ENCODE results near the gene SYT13.

SYT13 gene

GRCh38 chr11:45285930-45286632 lies at the start of gene SYT13:
SYT13 (minus strand) TSS chr11:45286341; CDS start chr11:45286207, 134 bp downstream.
- Histone ChIP-seq H3K9ac (ENCODE audit: low read length) (no peak within 1 kb of the TSS), H3K9me3 (ENCODE audit: insufficient read depth, low read length) (no peaks in the 10 kb centered on the region), H3K4me1 (ENCODE audit: low read length) (no peaks in the 10 kb centered on the region), H3K27ac (ENCODE audit: low read length) (no peak within 1 kb of the TSS), H3K4me2 (ENCODE audit: low read length) (no peak within 1 kb of the TSS), H4K20me1 (ENCODE audit: insufficient read depth, low read length) (no peaks in the 10 kb centered on the region), H3K79me2 (ENCODE audit: low read length) (no peaks in the 10 kb centered on the region), H3K36me3 (replicated peaks; ENCODE audit: low read depth, low read length) (no peaks in the 10 kb centered on the region), H3K4me3 (ENCODE audit: low read length) (no peak within 1 kb of the TSS), H2AFZ (ENCODE audit: low read depth, low read length) (no peak within 1 kb of the TSS), H3K27me3 (ENCODE audit: low read depth, low read length) (peaks cover 58% of the 10 kb centered on the region)
- TF ChIP-seq CTCF (IDR thresholded peaks at IDR 0.05; ENCODE audit: low read depth, low read length) (no peak), EZH2phosphoT487 (IDR thresholded peaks at IDR 0.05; ENCODE audit: low read depth) (no peak)

- no peak overlapping the region for H2AFZ ChIP-seq (ENCODE audit: low read depth, low read length)
- no peaks in the 10 kb centered on the region for H3K9me3 ChIP-seq (ENCODE audit: insufficient read depth, low read length)
- H3K4me3 ChIP-seq (ENCODE audit: low read length) = no peak overlapping the region
- no peak overlapping the region for H3K4me2 ChIP-seq (ENCODE audit: low read length)
- H3K4me1 ChIP-seq (ENCODE audit: low read length) = peaks cover 17% of the 10 kb centered on the region
- peaks cover 12% of the 10 kb centered on the region for H3K27me3 ChIP-seq (ENCODE audit: low read depth, low read length)
- H3K27ac ChIP-seq (ENCODE audit: low read length) = no peak overlapping the region
- TF ChIP-seq CTCF (IDR thresholded peaks at IDR 0.05; ENCODE audit: low read depth, low read length) (no peak), EZH2phosphoT487 (IDR thresholded peaks at IDR 0.05; ENCODE audit: low read depth) (no peak)
- H4K20me1 ChIP-seq (ENCODE audit: insufficient read depth, low read length) = no peaks in the 10 kb centered on the region
- H3K36me3 ChIP-seq (replicated peaks; ENCODE audit: low read depth, low read length) = no peaks in the 10 kb centered on the region
- H3K79me2 ChIP-seq (ENCODE audit: low read length) = no peaks in the 10 kb centered on the region
- H3K9ac ChIP-seq (ENCODE audit: low read length) = no peak overlapping the region
Measured at GRCh38 chr11:45335434-45335833, 49.3 kb upstream of the SYT13 start.

- no peak overlapping the region for H2AFZ ChIP-seq (ENCODE audit: low read depth, low read length)
- no peak overlapping the region for H3K27ac ChIP-seq (ENCODE audit: low read length)
- no peak for TF ChIP-seq EZH2phosphoT487 (IDR thresholded peaks at IDR 0.05; ENCODE audit: low read depth)
- TF ChIP-seq CTCF (IDR thresholded peaks at IDR 0.05; ENCODE audit: low read depth, low read length) = no peak
Measured at GRCh38 chr11:45334836-45335235, 48.7 kb upstream of the SYT13 start.

GRCh38 chr11:45334410-45334809 lies 48.3 kb upstream of the SYT13 start:
- H3K4me3 ChIP-seq (ENCODE audit: low read length) = no peak overlapping the region
- H3K79me2 ChIP-seq (ENCODE audit: low read length) = no peaks in the 10 kb centered on the region
- peaks cover 12% of the 10 kb centered on the region for H3K4me1 ChIP-seq (ENCODE audit: low read length)
- no peak overlapping the region for H3K27ac ChIP-seq (ENCODE audit: low read length)
- H3K27me3 ChIP-seq (ENCODE audit: low read depth, low read length) = peaks cover 13% of the 10 kb centered on the region
- H4K20me1 ChIP-seq (ENCODE audit: insufficient read depth, low read length) = no peaks in the 10 kb centered on the region
- TF ChIP-seq EZH2phosphoT487 (IDR thresholded peaks at IDR 0.05; ENCODE audit: low read depth) (no peak), CTCF (IDR thresholded peaks at IDR 0.05; ENCODE audit: low read depth, low read length) (no peak)
- H2AFZ ChIP-seq (ENCODE audit: low read depth, low read length) = no peak overlapping the region
- no peaks in the 10 kb centered on the region for H3K9me3 ChIP-seq (ENCODE audit: insufficient read depth, low read length)
- no peaks in the 10 kb centered on the region for H3K36me3 ChIP-seq (replicated peaks; ENCODE audit: low read depth, low read length)
- no peak overlapping the region for H3K9ac ChIP-seq (ENCODE audit: low read length)
- H3K4me2 ChIP-seq (ENCODE audit: low read length) = no peak overlapping the region

More at GRCh38 chr11:45334836-45335235, 48.7 kb upstream of the SYT13 start:
- no peak overlapping the region for H3K4me2 ChIP-seq (ENCODE audit: low read length)
- no peak overlapping the region for H3K9ac ChIP-seq (ENCODE audit: low read length)
- H3K79me2 ChIP-seq (ENCODE audit: low read length) = no peaks in the 10 kb centered on the region
- H3K4me1 ChIP-seq (ENCODE audit: low read length) = peaks cover 15% of the 10 kb centered on the region
- peaks cover 12% of the 10 kb centered on the region for H3K27me3 ChIP-seq (ENCODE audit: low read depth, low read length)
- H3K4me3 ChIP-seq (ENCODE audit: low read length) = no peak overlapping the region
- no peaks in the 10 kb centered on the region for H4K20me1 ChIP-seq (ENCODE audit: insufficient read depth, low read length)
- no peaks in the 10 kb centered on the region for H3K36me3 ChIP-seq (replicated peaks; ENCODE audit: low read depth, low read length)
- H3K9me3 ChIP-seq (ENCODE audit: insufficient read depth, low read length) = no peaks in the 10 kb centered on the region

Data from OCI-LY3 (cell line).